GM12892 (cell line): ENCODE data around the gene FBXW7.

Experiments used
- POLR2A ChIP-seq: IDR thresholded peaks from 2 replicates; pipeline ENCODE4 v1.6.1; 2011; ENCODE audit warnings: low read depth, low read length, control low read depth
- POLR2AphosphoS5 ChIP-seq: IDR thresholded peaks from 2 replicates; pipeline ENCODE4 v1.6.1; 2011; ENCODE audit warnings: low read depth, low read length, control low read depth
- TAF1 ChIP-seq: IDR thresholded peaks from 2 replicates; pipeline ENCODE4 v1.6.1; 2011; ENCODE audit warnings: low read depth, mild to moderate bottlenecking, control low read depth, low read length, borderline replicate concordance

DNA sequence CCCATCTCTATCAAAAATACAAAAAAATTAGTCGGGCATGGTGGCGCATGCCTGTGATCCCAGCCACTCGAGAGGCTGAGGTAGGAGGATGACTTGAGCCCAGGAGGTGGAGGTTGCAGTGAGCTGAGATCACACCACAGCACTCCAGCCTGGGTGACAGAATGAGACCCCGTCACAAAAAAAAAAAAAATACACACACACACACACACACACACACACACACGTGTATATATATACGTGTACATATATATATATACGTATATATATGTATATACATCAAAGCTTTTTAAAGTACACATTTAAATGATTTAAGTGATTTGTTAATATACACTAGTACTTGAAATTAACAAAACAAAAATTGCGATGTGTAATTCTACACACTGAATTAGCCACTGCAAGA, 6.0 kb downstream of the FBXW7 start:
- TF ChIP-seq POLR2AphosphoS5 = no peak
- no peak for TF ChIP-seq POLR2A
- no peak for TF ChIP-seq TAF1
